Measurements from ENCODE around the gene NMRK1.

GRCh38 chr9:75064307-75065025, 23.5 kb downstream of the NMRK1 start:
- TF ChIP-seq CTCF (conservative IDR thresholded peaks at IDR 0.05; ENCODE audit: low read depth in 2 of 2): no peak
- TF ChIP-seq EZH2phosphoT487 (IDR thresholded peaks at IDR 0.05; ENCODE audit: unreplicated experiment): no peak
- no peak for TF ChIP-seq POLR2AphosphoS5 (IDR thresholded peaks at IDR 0.05; ENCODE audit: low read depth)
- TF ChIP-seq EZH2 (IDR thresholded peaks at IDR 0.05; ENCODE audit: low read depth, unreplicated experiment): no peak
- TF ChIP-seq ZNF114 (CRISPR knock-in tag; IDR thresholded peaks at IDR 0.05): no peak
- TF ChIP-seq, protein P1, sequence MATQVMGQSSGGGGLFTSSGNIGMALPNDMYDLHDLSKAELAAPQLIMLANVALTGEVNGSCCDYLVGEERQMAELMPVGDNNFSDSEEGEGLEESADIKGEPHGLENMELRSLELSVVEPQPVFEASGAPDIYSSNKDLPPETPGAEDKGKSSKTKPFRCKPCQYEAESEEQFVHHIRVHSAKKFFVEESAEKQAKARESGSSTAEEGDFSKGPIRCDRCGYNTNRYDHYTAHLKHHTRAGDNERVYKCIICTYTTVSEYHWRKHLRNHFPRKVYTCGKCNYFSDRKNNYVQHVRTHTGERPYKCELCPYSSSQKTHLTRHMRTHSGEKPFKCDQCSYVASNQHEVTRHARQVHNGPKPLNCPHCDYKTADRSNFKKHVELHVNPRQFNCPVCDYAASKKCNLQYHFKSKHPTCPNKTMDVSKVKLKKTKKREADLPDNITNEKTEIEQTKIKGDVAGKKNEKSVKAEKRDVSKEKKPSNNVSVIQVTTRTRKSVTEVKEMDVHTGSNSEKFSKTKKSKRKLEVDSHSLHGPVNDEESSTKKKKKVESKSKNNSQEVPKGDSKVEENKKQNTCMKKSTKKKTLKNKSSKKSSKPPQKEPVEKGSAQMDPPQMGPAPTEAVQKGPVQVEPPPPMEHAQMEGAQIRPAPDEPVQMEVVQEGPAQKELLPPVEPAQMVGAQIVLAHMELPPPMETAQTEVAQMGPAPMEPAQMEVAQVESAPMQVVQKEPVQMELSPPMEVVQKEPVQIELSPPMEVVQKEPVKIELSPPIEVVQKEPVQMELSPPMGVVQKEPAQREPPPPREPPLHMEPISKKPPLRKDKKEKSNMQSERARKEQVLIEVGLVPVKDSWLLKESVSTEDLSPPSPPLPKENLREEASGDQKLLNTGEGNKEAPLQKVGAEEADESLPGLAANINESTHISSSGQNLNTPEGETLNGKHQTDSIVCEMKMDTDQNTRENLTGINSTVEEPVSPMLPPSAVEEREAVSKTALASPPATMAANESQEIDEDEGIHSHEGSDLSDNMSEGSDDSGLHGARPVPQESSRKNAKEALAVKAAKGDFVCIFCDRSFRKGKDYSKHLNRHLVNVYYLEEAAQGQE (IDR thresholded peaks at IDR 0.05; ENCODE audit: unreplicated experiment): no peak
